Vagina (tissue), 2 donors: ENCODE measurements around the gene ADIRF. TPM values are rescaled to one million over a fixed set of nuclear protein-coding genes. Genes with fewer than 3 reads are reported as not detected.

ENCODE experiments used
- DNase-seq, 2 donors: peaks; one replicate each; pipeline ENCODE4 v3.0.0-alpha.2; 2017; ENCODE audit errors: extremely low spot score in 2 of 2
- H3K27ac ChIP-seq: fragments of 200-600 bp; sonication (generic); one replicate; pipeline ENCODE4 v1.5.1; 2019
- H3K27me3 ChIP-seq: fragments of 200-600 bp; sonication (generic); one replicate; pipeline ENCODE4 v1.5.1; 2019
- H3K36me3 ChIP-seq, 2 donors: fragments of 200-600 bp; sonication (generic); one replicate each; pipeline ENCODE4 v1.5.1; 2017 to 2019
- H3K4me1 ChIP-seq: fragments of 200-600 bp; sonication (generic); one replicate; pipeline ENCODE4 v1.5.1; 2019
- H3K4me3 ChIP-seq, 2 donors: fragments of 200-600 bp; sonication (generic); 1 replicate in 1 of 2; 2 replicates in 1 of 2; pipeline ENCODE4 v1.5.1; 2016 to 2019
- H3K9me3 ChIP-seq: fragments of 200-600 bp; sonication (generic); one replicate; pipeline ENCODE4 v1.5.1; 2019
- CTCF ChIP-seq, 3 experiments: fragments of 450-650 bp in 2 of 3; fragments of 200-600 bp in 1 of 3; sonication (generic) in 1 of 3; IDR thresholded peaks; one replicate each; pipeline ENCODE4 v1.5.1; 2017 to 2019; ENCODE audit warnings: antibody characterized with exemption in 3 of 3, mild to moderate bottlenecking in 2 of 3, moderate library complexity in 2 of 3
- POLR2A ChIP-seq, 2 donors: fragments of 450-650 bp; IDR thresholded peaks; one replicate each; pipeline ENCODE4 v1.6.1; 2017; ENCODE audit warnings: antibody characterized with exemption in 2 of 2, mild to moderate bottlenecking in 2 of 2, moderate library complexity in 2 of 2
- POLR2AphosphoS5 ChIP-seq, 2 donors: sonication (generic); formaldehyde crosslinking; IDR thresholded peaks; one replicate each; pipeline ENCODE4 v1.9.0; 2017; ENCODE audit warnings: antibody characterized with exemption in 2 of 2, mild to moderate bottlenecking in 2 of 2, low read depth in 1 of 2; ENCODE audit not compliant: insufficient read depth in 1 of 2
- intact Hi-C: fragments of 100-400 bp; cut with DNase I; formaldehyde crosslinking; loops from one replicate; pipeline ENCODE4 v1.15.1; 2023
- total RNA-seq: library from RNA; depleted of rRNA; stranded (reverse); fragments of >200 nt; gene quantifications from one replicate; pipeline ENCODE4 v1.2.3, GENCODE V29; 2016

The ADIRF gene
- total RNA-seq, 1 donor from 2014 or later = 374 TPM

GRCh38 chr10:86970162-86970981 is 2.1 kb downstream of the ADIRF start:
- peaks cover 66% of the 10 kb centered on the region for H3K4me1 ChIP-seq
- H3K4me3 ChIP-seq = peak overlapping the region; percentile 76 to 92
- H3K27me3 ChIP-seq = no peaks in the 10 kb centered on the region
- intact Hi-C loops = loop anchor here (5.0 kb wide), 1 partner anchor 122 kb away; the partner anchor contains the start of gene GLUD1
- H3K36me3 ChIP-seq = no peaks in the 10 kb centered on the region
- H3K27ac ChIP-seq = peak overlapping the region; percentile 99
- DNase-seq = peak; percentile 96 to 97
- TF ChIP-seq CTCF (IDR thresholded peaks at IDR 0.05) = no peak
- peak; percentile 63 to 97 for TF ChIP-seq POLR2AphosphoS5 (IDR thresholded peaks at IDR 0.05; ENCODE audit: insufficient read depth in 1 of 2, low read depth in 1 of 2)
- TF ChIP-seq POLR2A (IDR thresholded peaks at IDR 0.05) = peak in 1 of 2 donors; percentile 86
- H3K9me3 ChIP-seq = no peaks in the 10 kb centered on the region

DNA sequence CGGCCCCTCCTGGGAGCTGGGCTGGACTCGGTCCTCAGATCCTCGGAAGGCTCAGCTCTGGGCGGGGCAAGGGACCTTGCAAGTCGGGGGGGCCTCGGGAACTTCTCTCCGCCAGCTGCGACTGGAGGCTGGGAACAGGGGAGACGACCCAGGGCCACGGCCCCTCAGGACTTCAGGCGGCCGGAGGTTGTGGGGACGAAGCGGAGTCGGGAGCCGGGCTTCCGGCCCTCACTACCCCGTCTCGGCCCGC is 2.6 kb downstream of the ADIRF start:
- Histone ChIP-seq H3K4me1 (peaks cover 61% of the 10 kb centered on the region), H3K4me3 (peak overlapping the region; percentile 76 to 92), H3K27me3 (no peaks in the 10 kb centered on the region), H3K36me3 (no peaks in the 10 kb centered on the region), H3K27ac (peak overlapping the region; percentile 99), H3K9me3 (no peaks in the 10 kb centered on the region)
- TF ChIP-seq CTCF (IDR thresholded peaks at IDR 0.05) = no peak
- peak in 1 of 2 donors; percentile 100 for TF ChIP-seq POLR2AphosphoS5 (IDR thresholded peaks at IDR 0.05; ENCODE audit: insufficient read depth in 1 of 2, low read depth in 1 of 2)
- peak in 1 of 2 donors; percentile 100 for TF ChIP-seq POLR2A (IDR thresholded peaks at IDR 0.05)
- DNase-seq = no peak
- intact Hi-C loops = loop anchor here (5.0 kb wide), 1 partner anchor 121 kb away; the partner anchor contains the start of gene GLUD1

DNA sequence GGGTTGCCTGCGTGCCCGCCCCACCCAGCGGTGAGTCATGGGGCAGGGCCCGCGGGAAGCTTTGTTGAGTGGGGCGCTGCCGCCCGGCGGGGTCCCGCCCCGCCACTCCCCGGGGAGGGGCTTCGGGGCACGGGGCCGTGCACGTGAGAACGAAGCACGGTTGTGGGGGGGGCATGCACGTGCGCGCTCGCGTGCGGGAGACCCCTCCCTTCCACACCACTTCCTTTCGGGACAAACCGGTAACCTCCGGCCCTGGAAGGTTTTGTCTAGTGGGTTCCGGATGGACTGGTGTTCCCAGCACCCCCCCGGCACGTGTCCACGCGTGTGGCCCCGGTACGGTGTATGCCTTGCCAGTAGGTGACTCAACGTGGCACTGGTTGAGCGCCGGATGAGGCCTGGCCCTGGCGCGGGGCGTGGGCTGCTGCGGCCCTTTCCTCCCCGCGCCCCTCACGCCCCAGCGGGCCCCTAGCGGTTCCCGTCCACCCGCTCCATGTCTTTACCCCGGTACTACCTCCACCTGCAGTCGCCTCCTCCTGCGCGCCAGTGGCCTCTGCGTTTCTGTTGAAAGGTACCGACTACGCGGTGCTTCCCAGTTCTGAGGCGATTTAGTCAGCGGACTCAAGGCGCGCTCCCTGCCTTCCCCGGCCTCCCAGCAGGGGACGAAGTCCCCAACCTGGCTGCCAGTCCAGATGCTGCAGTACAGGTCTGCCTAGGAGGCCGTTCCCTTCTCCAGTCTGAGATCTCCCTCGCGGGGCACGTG is 3.1 kb downstream of the ADIRF start:
- H3K4me3 ChIP-seq = peak overlapping the region; percentile 76 to 92
- peak overlapping the region; percentile 99 for H3K27ac ChIP-seq
- H3K9me3 ChIP-seq = no peaks in the 10 kb centered on the region
- TF ChIP-seq POLR2A (IDR thresholded peaks at IDR 0.05) = peak; percentile 3 to 84
- TF ChIP-seq POLR2AphosphoS5 (IDR thresholded peaks at IDR 0.05; ENCODE audit: insufficient read depth in 1 of 2, low read depth in 1 of 2) = peak; percentile 80 to 93
- no peak for TF ChIP-seq CTCF (IDR thresholded peaks at IDR 0.05)
- DNase-seq = peak; percentile 96 to 98
- H3K27me3 ChIP-seq = no peaks in the 10 kb centered on the region
- intact Hi-C loops = loop anchor here (5.0 kb wide), 1 partner anchor 121 kb away; the partner anchor contains the start of gene GLUD1
- H3K36me3 ChIP-seq = no peaks in the 10 kb centered on the region
- peaks cover 56% of the 10 kb centered on the region for H3K4me1 ChIP-seq

DNA sequence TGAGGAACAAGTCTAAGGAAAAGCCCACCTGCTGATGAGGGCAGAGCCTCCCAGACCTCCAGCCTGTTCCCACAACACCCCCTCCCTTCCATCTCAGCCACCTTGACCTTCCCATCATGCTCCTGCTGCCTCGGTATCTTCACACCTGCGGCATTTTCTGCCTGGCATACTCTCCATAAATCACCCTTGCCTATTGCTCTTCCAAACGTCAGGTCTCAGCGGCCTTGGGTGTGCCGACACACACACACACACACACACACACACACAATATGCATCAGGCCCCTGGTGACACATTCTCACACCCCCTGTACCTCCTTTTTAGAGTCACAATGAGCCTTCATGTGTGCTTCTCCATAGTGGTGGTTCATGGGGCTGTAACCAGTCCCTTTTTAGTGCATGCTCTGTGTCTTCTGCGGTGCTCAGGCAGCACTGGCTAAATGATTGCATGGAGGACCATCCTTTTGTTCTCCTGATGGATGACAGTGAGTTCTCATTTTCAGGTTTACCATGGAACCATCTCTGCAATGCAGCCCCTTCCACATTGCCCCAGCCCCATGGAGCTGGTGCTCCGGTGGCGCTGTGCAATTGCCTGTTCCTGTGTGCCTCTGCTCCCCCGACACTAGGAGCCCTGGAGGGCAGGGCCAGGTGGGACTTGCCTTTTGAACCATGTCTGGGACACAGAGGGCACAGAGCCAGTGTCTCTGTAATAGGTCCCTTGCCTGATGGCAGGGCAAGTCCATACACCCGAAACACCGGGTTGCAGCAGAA is 4.5 kb downstream of the ADIRF start:
- peak; percentile 88 for DNase-seq
- intact Hi-C loops = loop anchor here (5.0 kb wide), 1 partner anchor 120 kb away; the partner anchor contains the start of gene GLUD1
- H3K4me1 ChIP-seq = peaks cover 42% of the 10 kb centered on the region

More for the DNA sequence above, 4.5 kb downstream of the ADIRF start:
- TF ChIP-seq POLR2AphosphoS5 (IDR thresholded peaks at IDR 0.05; ENCODE audit: insufficient read depth in 1 of 2, low read depth in 1 of 2) (no peak), POLR2A (IDR thresholded peaks at IDR 0.05) (no peak), CTCF (IDR thresholded peaks at IDR 0.05) (no peak)
- Histone ChIP-seq H3K4me3 (no peak overlapping the region), H3K9me3 (no peaks in the 10 kb centered on the region), H3K36me3 (no peaks in the 10 kb centered on the region), H3K27me3 (no peaks in the 10 kb centered on the region), H3K27ac (peak overlapping the region; percentile 99)
